ENCODE results near the gene GINS2.

Gene GINS2

GRCh38 chr16:85688586-85689284, at the start of gene GINS2:
TSS of gene GINS2 (minus strand) at chr16:85688954. CDS start at chr16:85688898, 56 bp downstream.
- DNase-seq (ENCODE audit: low read depth in 1 of 2, low spot score in 1 of 2), result peak; percentile 72 to 86

GRCh38 chr16:85736921-85737320, 48.2 kb upstream of the GINS2 start:
- no peak for DNase-seq (ENCODE audit: low read depth in 1 of 2, low spot score in 1 of 2)

- DNase-seq (ENCODE audit: low read depth in 1 of 2, low spot score in 1 of 2), result no peak
Measured at GRCh38 chr16:85735946-85736345, 47.2 kb upstream of the GINS2 start.

GRCh38 chr16:85735225-85735635, 46.5 kb upstream of the GINS2 start:
- peak in 1 of 2 donors; percentile 21 for DNase-seq (ENCODE audit: low read depth in 1 of 2, low spot score in 1 of 2)

GRCh38 chr16:85734311-85735017, 45.7 kb upstream of the GINS2 start:
- no peak for DNase-seq (ENCODE audit: low read depth in 1 of 2, low spot score in 1 of 2)

- no peak for DNase-seq (ENCODE audit: low read depth in 1 of 2, low spot score in 1 of 2)
Measured at GRCh38 chr16:85733839-85734170, 45.1 kb upstream of the GINS2 start.

- DNase-seq (ENCODE audit: low read depth in 1 of 2, low spot score in 1 of 2), result no peak
Measured at GRCh38 chr16:85733155-85733838, 44.5 kb upstream of the GINS2 start.

- no peak for DNase-seq (ENCODE audit: low read depth in 1 of 2, low spot score in 1 of 2)
Measured at GRCh38 chr16:85731179-85731578, 42.4 kb upstream of the GINS2 start.

- no peak for DNase-seq (ENCODE audit: low read depth in 1 of 2, low spot score in 1 of 2)
Measured at GRCh38 chr16:85730186-85730465, 41.4 kb upstream of the GINS2 start.

- DNase-seq (ENCODE audit: low read depth in 1 of 2, low spot score in 1 of 2), result no peak
Measured at GRCh38 chr16:85729452-85730185, 40.9 kb upstream of the GINS2 start.

- no peak for DNase-seq (ENCODE audit: low read depth in 1 of 2, low spot score in 1 of 2)
Measured at GRCh38 chr16:85728879-85729278, 40.1 kb upstream of the GINS2 start.

GRCh38 chr16:85724936-85725335, 36.2 kb upstream of the GINS2 start:
- DNase-seq (ENCODE audit: low read depth in 1 of 2, low spot score in 1 of 2), result no peak

- DNase-seq (ENCODE audit: low read depth in 1 of 2, low spot score in 1 of 2), result no peak
Measured at GRCh38 chr16:85724126-85724879, 35.5 kb upstream of the GINS2 start.

- no peak for DNase-seq (ENCODE audit: low read depth in 1 of 2, low spot score in 1 of 2)
Measured at GRCh38 chr16:85722128-85722893, 33.6 kb upstream of the GINS2 start.

GRCh38 chr16:85720302-85720637, 31.5 kb upstream of the GINS2 start:
- no peak for DNase-seq (ENCODE audit: low read depth in 1 of 2, low spot score in 1 of 2)

- no peak for DNase-seq (ENCODE audit: low read depth in 1 of 2, low spot score in 1 of 2)
Measured at GRCh38 chr16:85719605-85720301, 31.0 kb upstream of the GINS2 start.

- no peak for DNase-seq (ENCODE audit: low read depth in 1 of 2, low spot score in 1 of 2)
Measured at GRCh38 chr16:85718682-85719081, 29.9 kb upstream of the GINS2 start.

GRCh38 chr16:85718153-85718477, 29.4 kb upstream of the GINS2 start:
- no peak for DNase-seq (ENCODE audit: low read depth in 1 of 2, low spot score in 1 of 2)

- peak in 1 of 2 donors; percentile 19 for DNase-seq (ENCODE audit: low read depth in 1 of 2, low spot score in 1 of 2)
Measured at GRCh38 chr16:85717393-85718152, 28.8 kb upstream of the GINS2 start.
